GM21786 (cell line): ENCODE data around the gene TACC3.
"Not testable (repeated sequence)": the region's sequence is repeated elsewhere in the genome, so short reads cannot be mapped to it uniquely, and the experiment has no call there.

Source experiments
- ATAC-seq: cut with Tn5 transposase; IDR thresholded peaks from one replicate; pipeline ENCODE4 v1.9.1; 2021; ENCODE audit not compliant: unreplicated experiment

Gene TACC3

GRCh38 chr4:1701671-1702070 lies 19.6 kb upstream of the TACC3 start:
- ATAC-seq, result not testable (repeated sequence)

GRCh38 chr4:1703867-1704266 lies 17.5 kb upstream of the TACC3 start:
- no peak for ATAC-seq

- no peak for ATAC-seq
Measured at GRCh38 chr4:1705732-1706131, 15.6 kb upstream of the TACC3 start.

GRCh38 chr4:1706358-1706757 lies 15.0 kb upstream of the TACC3 start:
- no peak for ATAC-seq

- ATAC-seq, result no peak
Measured at GRCh38 chr4:1708581-1708980, 12.7 kb upstream of the TACC3 start.

- no peak for ATAC-seq
Measured at GRCh38 chr4:1711055-1711570, 10.2 kb upstream of the TACC3 start.

- no peak for ATAC-seq
Measured at GRCh38 chr4:1711571-1712215, 9.6 kb upstream of the TACC3 start.

GRCh38 chr4:1712216-1713002 lies 8.9 kb upstream of the TACC3 start, which contains the start of gene SLBP:
TSS of gene SLBP (minus strand) at chr4:1712319. CDS start at chr4:1712188, 131 bp downstream.
- ATAC-seq, result peak; percentile 73

- ATAC-seq, result peak; percentile 17
Measured at GRCh38 chr4:1713003-1713851, 8.1 kb upstream of the TACC3 start.

- ATAC-seq, result no peak
Measured at GRCh38 chr4:1714303-1715001, 6.9 kb upstream of the TACC3 start.

GRCh38 chr4:1715002-1715758 lies 6.1 kb upstream of the TACC3 start:
- ATAC-seq, result peak; percentile 17

- ATAC-seq, result no peak
Measured at GRCh38 chr4:1716065-1716945, 5.0 kb upstream of the TACC3 start.

- ATAC-seq, result no peak
Measured at GRCh38 chr4:1717129-1718094, 3.9 kb upstream of the TACC3 start.

- no peak for ATAC-seq
Measured at GRCh38 chr4:1718095-1718850, 3.0 kb upstream of the TACC3 start.

GRCh38 chr4:1720163-1720983 lies 948 bp upstream of the TACC3 start:
- no peak for ATAC-seq
